ENCODE results near the gene TMEM45B. TPM values are rescaled to one million over a fixed set of nuclear protein-coding genes. Genes with fewer than 3 reads are reported as not detected.
"Not testable (repeated sequence)": the region's sequence is repeated elsewhere in the genome, so short reads cannot be mapped to it uniquely, and the experiment has no call there.

Gene TMEM45B
- polyA plus RNA-seq, 1 experiment = not detected

DNA sequence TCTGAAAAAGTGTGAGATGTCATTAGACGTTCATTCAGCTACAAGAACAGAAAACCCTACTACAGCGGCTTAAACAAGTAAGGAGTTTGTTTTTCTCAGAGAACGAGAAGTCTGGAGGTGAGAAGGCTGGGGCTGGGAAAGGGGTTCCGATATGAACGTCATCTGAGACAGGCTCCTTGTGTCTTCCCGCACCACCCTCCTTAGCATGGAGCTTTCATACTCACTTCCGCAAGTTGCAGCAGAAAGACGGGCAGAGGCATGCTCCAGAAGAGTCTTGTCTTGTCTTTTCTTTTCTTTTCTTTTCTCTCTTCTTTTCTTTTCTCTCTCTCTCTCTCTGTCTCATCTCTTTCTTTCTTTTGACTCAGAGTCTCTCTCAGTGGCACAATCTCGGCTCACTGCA lies 3.6 kb downstream of the TMEM45B start:
- H3K36me3 ChIP-seq (ENCODE audit: control insufficient read depth, insufficient read depth, low read length) = no peaks in the 10 kb centered on the region
- CTCF ChIA-PET = no interaction called here
- POLR2A ChIA-PET = no interaction called here
- DNase-seq (ENCODE audit: low read depth) = no peak
- TF ChIP-seq, protein P1, sequence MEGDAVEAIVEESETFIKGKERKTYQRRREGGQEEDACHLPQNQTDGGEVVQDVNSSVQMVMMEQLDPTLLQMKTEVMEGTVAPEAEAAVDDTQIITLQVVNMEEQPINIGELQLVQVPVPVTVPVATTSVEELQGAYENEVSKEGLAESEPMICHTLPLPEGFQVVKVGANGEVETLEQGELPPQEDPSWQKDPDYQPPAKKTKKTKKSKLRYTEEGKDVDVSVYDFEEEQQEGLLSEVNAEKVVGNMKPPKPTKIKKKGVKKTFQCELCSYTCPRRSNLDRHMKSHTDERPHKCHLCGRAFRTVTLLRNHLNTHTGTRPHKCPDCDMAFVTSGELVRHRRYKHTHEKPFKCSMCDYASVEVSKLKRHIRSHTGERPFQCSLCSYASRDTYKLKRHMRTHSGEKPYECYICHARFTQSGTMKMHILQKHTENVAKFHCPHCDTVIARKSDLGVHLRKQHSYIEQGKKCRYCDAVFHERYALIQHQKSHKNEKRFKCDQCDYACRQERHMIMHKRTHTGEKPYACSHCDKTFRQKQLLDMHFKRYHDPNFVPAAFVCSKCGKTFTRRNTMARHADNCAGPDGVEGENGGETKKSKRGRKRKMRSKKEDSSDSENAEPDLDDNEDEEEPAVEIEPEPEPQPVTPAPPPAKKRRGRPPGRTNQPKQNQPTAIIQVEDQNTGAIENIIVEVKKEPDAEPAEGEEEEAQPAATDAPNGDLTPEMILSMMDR (IDR thresholded peaks at IDR 0.05; ENCODE audit: insufficient read depth, low read depth, low read length) = no peak
- peaks cover 9% of the 10 kb centered on the region for H3K27me3 ChIP-seq (ENCODE audit: control insufficient read depth, insufficient read depth, low read length)
- H3K4me3 ChIP-seq (ENCODE audit: low read depth, low read length) = no peak overlapping the region

DNA sequence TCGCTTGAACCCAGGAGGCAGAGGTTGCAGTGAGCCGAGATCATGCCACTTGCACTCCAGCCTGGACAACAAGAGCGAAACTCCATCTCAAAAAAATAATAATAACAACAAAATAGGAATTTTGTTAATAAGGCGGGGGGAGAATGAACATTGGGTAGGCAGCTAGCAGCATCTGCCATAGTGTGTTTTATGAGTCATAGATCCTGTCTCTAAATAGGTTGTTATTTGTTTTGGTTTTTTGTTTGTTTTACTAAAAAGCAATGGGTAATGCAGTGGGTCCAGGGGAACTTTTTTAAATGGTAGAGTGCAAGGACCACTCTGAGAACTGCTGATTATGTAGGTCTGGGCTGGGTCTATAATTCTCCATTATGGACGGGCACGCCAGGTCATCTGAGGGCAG lies 4.6 kb downstream of the TMEM45B start:
- DNase-seq (ENCODE audit: low read depth); H3K27me3 ChIP-seq (ENCODE audit: control insufficient read depth, insufficient read depth, low read length); CTCF ChIA-PET; H3K4me3 ChIP-seq (ENCODE audit: low read depth, low read length); POLR2A ChIA-PET; H3K36me3 ChIP-seq (ENCODE audit: control insufficient read depth, insufficient read depth, low read length): not testable (repeated sequence)

DNA sequence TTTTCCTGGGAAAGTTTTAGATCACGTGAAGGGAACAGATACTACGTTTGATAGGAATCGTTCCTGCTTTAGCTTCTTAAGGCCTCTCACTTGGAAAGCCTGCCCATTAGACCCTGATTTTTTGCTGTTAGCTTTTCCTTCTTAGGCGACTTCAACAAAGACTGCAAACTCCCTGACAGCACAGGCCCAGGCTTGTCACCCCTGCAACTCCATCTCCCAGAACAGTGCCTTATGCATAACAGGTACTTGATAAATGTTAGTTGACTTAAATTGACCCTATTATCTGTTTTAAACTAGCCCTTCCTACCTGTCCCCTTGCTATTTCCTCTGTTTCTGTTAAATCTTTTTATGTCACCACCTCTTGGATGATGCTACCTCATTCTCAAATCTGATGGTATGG lies 7.6 kb downstream of the TMEM45B start:
- DNase-seq (ENCODE audit: low read depth); CTCF ChIA-PET; H3K27me3 ChIP-seq (ENCODE audit: control insufficient read depth, insufficient read depth, low read length); H3K36me3 ChIP-seq (ENCODE audit: control insufficient read depth, insufficient read depth, low read length); H3K4me3 ChIP-seq (ENCODE audit: low read depth, low read length); POLR2A ChIA-PET: not testable (repeated sequence)

DNA sequence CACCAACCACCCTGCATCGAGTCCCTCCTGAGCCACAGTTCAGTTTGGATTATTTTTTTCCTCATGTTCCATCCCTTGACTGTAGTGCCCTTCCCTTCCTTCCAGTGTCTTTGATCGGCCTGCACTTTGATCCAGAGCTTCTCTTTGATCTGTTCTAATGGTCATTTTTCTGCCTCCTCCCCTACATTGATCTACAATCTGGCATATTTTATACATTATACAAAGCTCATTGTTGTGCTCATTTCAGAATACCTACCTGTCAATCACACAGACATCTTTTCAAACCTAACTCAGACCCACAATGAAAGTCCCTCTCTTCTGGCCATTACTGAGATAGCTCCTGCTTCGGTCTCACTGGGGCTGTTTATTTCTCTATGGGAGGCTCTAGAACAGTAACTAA lies 8.2 kb downstream of the TMEM45B start:
- POLR2A ChIA-PET; H3K36me3 ChIP-seq (ENCODE audit: control insufficient read depth, insufficient read depth, low read length); DNase-seq (ENCODE audit: low read depth); CTCF ChIA-PET; H3K4me3 ChIP-seq (ENCODE audit: low read depth, low read length); H3K27me3 ChIP-seq (ENCODE audit: control insufficient read depth, insufficient read depth, low read length): not testable (repeated sequence)

DNA sequence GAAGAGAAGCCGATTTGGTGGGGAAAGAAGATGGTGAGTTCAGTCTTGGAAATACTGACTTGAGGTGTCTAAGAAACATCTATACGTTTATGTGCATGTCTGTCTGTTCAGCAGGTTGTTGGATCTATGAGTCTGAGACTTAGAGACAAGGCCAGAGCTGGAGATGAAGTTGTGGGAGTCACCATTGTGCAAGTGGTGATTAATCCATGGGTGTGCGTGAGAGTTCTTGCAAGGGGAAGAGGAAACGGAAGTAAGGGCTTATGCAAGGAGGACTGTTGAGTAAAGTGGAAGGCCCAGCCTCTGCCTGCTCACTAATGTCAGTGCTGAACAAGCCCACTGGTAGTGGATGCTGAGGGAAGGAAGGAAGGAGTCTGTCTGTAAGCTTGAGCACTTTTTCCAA lies 9.7 kb downstream of the TMEM45B start:
- TF ChIP-seq, protein P1 (IDR thresholded peaks at IDR 0.05; ENCODE audit: insufficient read depth, low read depth, low read length) = no peak
- no peak overlapping the region for H3K4me3 ChIP-seq (ENCODE audit: low read depth, low read length)
- CTCF ChIA-PET = no interaction called here
- H3K36me3 ChIP-seq (ENCODE audit: control insufficient read depth, insufficient read depth, low read length) = no peaks in the 10 kb centered on the region
- DNase-seq (ENCODE audit: low read depth) = no peak
- H3K27me3 ChIP-seq (ENCODE audit: control insufficient read depth, insufficient read depth, low read length) = no peaks in the 10 kb centered on the region
- POLR2A ChIA-PET = no interaction called here

DNA sequence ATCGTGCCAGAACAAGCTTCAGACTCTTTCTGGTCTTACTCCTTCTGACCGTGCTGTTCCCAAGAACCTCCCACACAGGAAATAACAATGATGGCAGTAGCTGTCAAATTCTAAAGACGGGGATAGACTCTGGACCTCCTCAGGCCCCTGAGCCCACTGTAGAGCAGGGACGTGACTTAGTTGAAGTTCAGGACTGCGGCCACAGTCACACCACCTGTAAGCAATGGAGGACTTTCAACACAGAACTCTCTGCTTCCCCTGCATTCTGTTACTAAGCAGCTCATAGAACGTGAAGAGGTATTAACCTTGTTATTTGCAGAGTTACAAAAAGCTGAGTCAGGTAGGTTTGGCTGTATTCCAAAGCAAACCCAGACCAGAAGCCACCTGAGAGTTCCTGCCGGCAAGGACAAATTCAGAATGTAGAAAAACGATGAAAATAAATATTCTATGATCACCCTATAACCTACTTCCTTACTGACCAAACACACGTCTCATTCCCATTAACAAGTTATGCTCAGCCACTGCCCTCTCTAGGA lies 12.7 kb downstream of the TMEM45B start:
- CTCF ChIA-PET = interaction anchor here (0.7 to 1.3 kb wide), 2 partner anchors 44 to 54 kb away, joined by 3 read pairs; no protein-coding TSS in a partner anchor
- H3K4me3 ChIP-seq (ENCODE audit: low read depth, low read length) = no peak overlapping the region
- no peaks in the 10 kb centered on the region for H3K36me3 ChIP-seq (ENCODE audit: control insufficient read depth, insufficient read depth, low read length)
- no peaks in the 10 kb centered on the region for H3K27me3 ChIP-seq (ENCODE audit: control insufficient read depth, insufficient read depth, low read length)
- POLR2A ChIA-PET = no interaction called here
- TF ChIP-seq, protein P1 (IDR thresholded peaks at IDR 0.05; ENCODE audit: insufficient read depth, low read depth, low read length) = no peak
- DNase-seq (ENCODE audit: low read depth) = no peak

DNA sequence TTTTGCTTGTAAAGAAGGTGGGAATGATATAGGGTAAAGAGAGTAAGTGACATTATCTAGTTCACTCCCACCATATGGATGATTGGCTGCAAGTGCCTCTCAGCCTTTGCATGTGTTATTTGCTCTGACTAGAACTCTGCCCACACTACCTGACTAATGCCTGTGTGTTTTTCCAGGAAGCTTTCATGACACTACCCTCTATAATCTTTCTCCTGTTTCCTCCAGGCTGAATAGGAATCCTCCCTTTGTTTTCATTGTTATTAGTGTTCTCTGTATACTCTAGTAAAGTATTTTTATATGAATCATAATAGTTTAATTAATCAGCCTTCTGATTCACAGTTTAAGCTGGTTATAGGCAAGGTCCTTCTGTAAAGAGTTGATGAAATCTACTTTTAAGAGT lies 13.8 kb downstream of the TMEM45B start:
- POLR2A ChIA-PET; H3K27me3 ChIP-seq (ENCODE audit: control insufficient read depth, insufficient read depth, low read length); CTCF ChIA-PET; DNase-seq (ENCODE audit: low read depth); H3K4me3 ChIP-seq (ENCODE audit: low read depth, low read length); H3K36me3 ChIP-seq (ENCODE audit: control insufficient read depth, insufficient read depth, low read length): not testable (repeated sequence)

DNA sequence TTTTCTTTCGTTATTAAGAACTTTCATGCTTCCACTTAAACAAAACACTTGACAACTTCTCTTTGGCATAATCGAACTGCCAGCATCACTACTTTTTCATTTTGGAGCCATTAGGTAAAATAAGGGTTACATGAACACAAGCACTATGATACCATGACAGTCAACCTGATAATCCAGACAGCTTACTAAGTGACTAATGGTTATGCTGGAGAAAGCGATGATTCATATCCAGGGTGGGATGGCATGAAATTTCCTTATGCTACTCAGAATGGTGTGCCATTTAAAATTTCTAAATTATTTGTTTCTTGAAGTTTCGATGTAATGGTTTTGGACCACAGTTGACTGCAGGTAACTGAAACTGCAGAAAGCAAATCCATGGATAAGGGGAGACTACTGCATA lies 15.6 kb downstream of the TMEM45B start:
- DNase-seq (ENCODE audit: low read depth); H3K4me3 ChIP-seq (ENCODE audit: low read depth, low read length); H3K27me3 ChIP-seq (ENCODE audit: control insufficient read depth, insufficient read depth, low read length); H3K36me3 ChIP-seq (ENCODE audit: control insufficient read depth, insufficient read depth, low read length); CTCF ChIA-PET; POLR2A ChIA-PET: not testable (repeated sequence)

DNA sequence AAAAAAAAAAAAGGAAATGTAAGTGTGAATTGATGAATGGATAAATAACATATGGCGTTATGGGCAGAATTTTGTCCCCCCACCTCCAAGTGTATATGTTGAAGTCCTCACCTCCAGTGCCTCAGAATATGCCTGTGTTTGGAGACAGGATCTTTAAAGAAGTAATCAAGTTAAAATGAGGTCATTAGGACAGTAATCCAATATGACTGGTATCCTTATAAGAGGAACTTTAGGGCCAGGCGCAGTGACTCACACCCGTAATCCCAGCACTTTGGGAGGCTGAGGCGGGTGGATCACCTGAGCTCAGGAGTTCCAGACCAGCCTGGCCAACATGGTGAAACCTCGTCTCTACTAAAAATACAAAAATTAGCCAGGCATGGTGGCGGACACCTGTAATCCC lies 17.6 kb downstream of the TMEM45B start:
- DNase-seq (ENCODE audit: low read depth); CTCF ChIA-PET; H3K27me3 ChIP-seq (ENCODE audit: control insufficient read depth, insufficient read depth, low read length); H3K36me3 ChIP-seq (ENCODE audit: control insufficient read depth, insufficient read depth, low read length); H3K4me3 ChIP-seq (ENCODE audit: low read depth, low read length); POLR2A ChIA-PET: not testable (repeated sequence)

DNA sequence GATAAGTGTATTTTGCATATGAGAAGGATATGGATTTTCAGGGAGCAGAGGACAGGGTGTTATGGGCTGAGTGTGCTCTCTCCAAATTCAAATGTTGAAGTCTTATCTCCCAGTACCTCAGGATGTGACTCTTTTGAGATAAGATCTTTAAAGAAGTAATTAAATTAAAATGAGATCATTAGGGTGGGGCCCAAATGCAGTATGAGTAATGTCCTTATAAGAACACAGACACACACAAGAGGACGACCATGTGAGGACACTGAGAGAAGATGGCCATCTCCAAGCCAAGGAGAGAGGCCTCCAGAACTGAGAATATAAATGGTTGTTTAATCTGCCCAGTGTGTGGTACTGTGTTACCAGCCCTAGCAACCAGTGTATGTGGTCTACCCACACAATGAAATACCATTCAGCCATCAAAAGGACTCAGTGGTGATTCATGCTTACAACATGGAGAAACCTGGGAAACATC lies 20.8 kb downstream of the TMEM45B start:
- H3K4me3 ChIP-seq (ENCODE audit: low read depth, low read length); H3K27me3 ChIP-seq (ENCODE audit: control insufficient read depth, insufficient read depth, low read length); CTCF ChIA-PET; DNase-seq (ENCODE audit: low read depth); POLR2A ChIA-PET; H3K36me3 ChIP-seq (ENCODE audit: control insufficient read depth, insufficient read depth, low read length): not testable (repeated sequence)
